Ascending aorta (tissue), 2 donors: ENCODE measurements around the gene GYPC. TPM values are rescaled to one million over a fixed set of nuclear protein-coding genes. Genes with fewer than 3 reads are reported as not detected.
A peak's percentile ranks its signal among the peaks of the same experiment; 100 is the strongest.

ENCODE experiments used
- DNase-seq, 2 donors: peaks; one replicate each; pipeline ENCODE4 v3.0.0-alpha.2; 2019; ENCODE audit warnings: low spot score in 2 of 2
- H3K27ac ChIP-seq, 2 donors: fragments of 200-600 bp; sonication (generic); one replicate each; pipeline ENCODE4 v1.5.1; 2016 to 2017; ENCODE audit warnings: mild to moderate bottlenecking in 1 of 2
- H3K27me3 ChIP-seq: fragments of 200-600 bp; sonication (generic); one replicate; pipeline ENCODE4 v1.5.1; 2017
- H3K36me3 ChIP-seq, 2 donors: fragments of 200-600 bp; sonication (generic); one replicate each; pipeline ENCODE4 v1.5.1; 2016
- H3K4me1 ChIP-seq, 2 donors: fragments of 200-600 bp; sonication (generic); one replicate each; pipeline ENCODE4 v1.5.1; 2016 to 2017; ENCODE audit warnings: mild to moderate bottlenecking in 1 of 2
- H3K4me3 ChIP-seq, 2 donors: fragments of 200-600 bp; sonication (generic); one replicate each; pipeline ENCODE4 v1.5.1; 2016 to 2017; ENCODE audit warnings: mild to moderate bottlenecking in 1 of 2
- H3K9me3 ChIP-seq, 2 donors: fragments of 200-600 bp; sonication (generic); one replicate each; pipeline ENCODE4 v1.5.1; 2016
- intact Hi-C: fragments of 100-400 bp; cut with DNase I; formaldehyde crosslinking; loops from one replicate; pipeline ENCODE4 v1.15.1; 2023
- total RNA-seq: library from RNA; depleted of rRNA; stranded (reverse); fragments of >200 nt; gene quantifications from one replicate; pipeline ENCODE4 v1.1.0, GENCODE V29; 2016
- TF ChIP-seq, protein P1 (sequence below), 3 experiments: fragments of 200-600 bp in 2 of 3; fragments of 450-650 bp in 1 of 3; sonication (generic) in 2 of 3; IDR thresholded peaks; one replicate each; pipeline ENCODE4 v1.5.1; 2016 to 2019; ENCODE audit warnings: antibody characterized with exemption in 3 of 3, mild to moderate bottlenecking in 1 of 3, moderate library complexity in 1 of 3

The GYPC gene, protein sequence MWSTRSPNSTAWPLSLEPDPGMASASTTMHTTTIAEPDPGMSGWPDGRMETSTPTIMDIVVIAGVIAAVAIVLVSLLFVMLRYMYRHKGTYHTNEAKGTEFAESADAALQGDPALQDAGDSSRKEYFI
- 94.7 TPM for total RNA-seq

DNA sequence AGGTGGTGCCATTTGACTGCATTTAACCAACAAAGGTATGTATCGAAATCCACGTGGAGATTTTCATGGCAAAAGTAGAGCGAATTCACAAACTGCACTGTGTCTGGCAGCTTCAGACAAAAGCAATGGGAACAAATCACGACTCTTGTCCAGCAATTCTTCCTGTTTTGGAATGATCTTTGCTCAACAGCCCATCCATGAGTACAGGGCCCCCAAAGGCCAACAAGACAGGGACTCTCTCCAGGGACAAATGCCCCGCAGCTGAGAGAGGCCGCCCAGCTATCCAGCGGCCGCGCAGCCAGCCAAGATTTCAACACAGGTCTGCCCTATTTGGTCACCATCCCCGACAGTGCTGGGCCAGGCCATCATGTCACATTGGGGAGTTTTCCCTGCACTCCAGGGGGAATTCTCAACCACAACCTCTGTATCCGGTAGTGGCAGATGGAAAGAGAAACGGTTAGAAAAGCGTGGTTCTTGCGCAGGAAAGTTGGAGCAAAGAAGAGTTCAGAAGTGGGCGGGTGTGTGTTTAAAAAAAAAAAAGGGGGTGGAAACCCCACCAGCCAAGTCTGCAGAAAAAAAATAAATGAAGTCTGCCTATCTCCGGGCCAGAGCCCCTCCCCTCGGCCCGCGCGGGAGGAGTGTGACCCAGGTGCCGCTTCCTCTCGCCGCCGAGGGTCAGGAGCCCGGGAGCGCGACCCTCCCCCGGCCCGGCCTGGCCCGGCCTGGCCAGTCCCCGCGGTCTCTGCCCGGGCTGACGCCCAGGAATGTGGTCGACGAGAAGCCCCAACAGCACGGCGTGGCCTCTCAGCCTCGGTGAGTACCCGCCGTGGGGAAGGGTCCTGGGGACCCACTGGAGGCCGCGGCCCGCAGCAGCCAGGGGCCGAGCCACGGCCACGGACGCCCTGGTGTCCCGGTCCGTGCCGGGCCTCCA lies at the start of gene GYPC:
GYPC (plus strand) TSS at position 659 of the 931 bp plus-strand sequence; CDS start at position 765, 106 bp downstream.
- Histone ChIP-seq H3K9me3 (no peaks in the 10 kb centered on the region), H3K4me1 (peaks cover 20 to 37% of the 10 kb centered on the region in 2 donors), H3K27ac (peak within 1 kb of the TSS; percentile 98 to 99), H3K36me3 (no peaks in the 10 kb centered on the region), H3K4me3 (peak within 1 kb of the TSS; percentile 79 to 90), H3K27me3 (no peaks in the 10 kb centered on the region)
- intact Hi-C loops = loop anchor here (5.0 to 10.0 kb wide), 2 partner anchors 53 to 409 kb away; no protein-coding TSS in a partner anchor
- TF ChIP-seq, protein P1, sequence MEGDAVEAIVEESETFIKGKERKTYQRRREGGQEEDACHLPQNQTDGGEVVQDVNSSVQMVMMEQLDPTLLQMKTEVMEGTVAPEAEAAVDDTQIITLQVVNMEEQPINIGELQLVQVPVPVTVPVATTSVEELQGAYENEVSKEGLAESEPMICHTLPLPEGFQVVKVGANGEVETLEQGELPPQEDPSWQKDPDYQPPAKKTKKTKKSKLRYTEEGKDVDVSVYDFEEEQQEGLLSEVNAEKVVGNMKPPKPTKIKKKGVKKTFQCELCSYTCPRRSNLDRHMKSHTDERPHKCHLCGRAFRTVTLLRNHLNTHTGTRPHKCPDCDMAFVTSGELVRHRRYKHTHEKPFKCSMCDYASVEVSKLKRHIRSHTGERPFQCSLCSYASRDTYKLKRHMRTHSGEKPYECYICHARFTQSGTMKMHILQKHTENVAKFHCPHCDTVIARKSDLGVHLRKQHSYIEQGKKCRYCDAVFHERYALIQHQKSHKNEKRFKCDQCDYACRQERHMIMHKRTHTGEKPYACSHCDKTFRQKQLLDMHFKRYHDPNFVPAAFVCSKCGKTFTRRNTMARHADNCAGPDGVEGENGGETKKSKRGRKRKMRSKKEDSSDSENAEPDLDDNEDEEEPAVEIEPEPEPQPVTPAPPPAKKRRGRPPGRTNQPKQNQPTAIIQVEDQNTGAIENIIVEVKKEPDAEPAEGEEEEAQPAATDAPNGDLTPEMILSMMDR (IDR thresholded peaks at IDR 0.05) = no peak
- DNase-seq = peak; percentile 53 to 93

DNA sequence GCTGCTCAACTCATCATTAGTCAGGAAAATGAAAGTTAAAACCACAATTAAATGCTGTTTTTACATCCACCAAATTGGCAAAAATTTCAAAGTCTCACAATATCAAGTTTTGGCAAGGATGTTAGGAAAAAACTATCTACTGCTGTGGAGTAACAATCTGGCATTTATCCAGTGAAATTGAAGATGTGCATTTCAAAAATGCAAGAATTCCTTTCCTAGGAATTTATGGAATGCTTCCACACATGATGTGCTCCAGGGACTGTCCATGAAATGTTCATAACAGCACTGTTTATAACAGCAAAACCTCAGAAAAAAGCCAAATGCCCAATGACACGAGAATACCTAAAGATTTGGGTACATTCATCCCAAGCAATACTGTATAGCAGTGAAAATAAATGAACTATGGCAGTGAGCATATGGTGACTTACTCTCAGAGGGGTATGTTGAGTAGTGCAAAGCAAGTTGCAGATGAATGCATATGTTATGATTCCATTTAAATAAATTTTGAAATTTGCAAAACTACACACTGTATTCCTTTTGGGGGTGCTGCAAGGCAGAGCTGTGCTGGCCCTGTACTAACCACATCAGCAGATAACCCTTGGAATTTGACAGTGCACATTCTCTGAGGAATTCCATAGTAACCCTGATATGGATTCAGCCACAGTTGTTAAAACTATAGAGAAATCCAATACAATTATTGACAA lies 41.3 kb upstream of the GYPC start:
- Histone ChIP-seq H3K27me3 (no peaks in the 10 kb centered on the region), H3K4me3 (no peak overlapping the region), H3K4me1 (no peaks in the 10 kb centered on the region), H3K27ac (no peak overlapping the region), H3K36me3 (no peaks in the 10 kb centered on the region), H3K9me3 (peaks cover 0 to 9% of the 10 kb centered on the region in 2 donors)
- intact Hi-C loops = no loop called here
- DNase-seq = no peak
- TF ChIP-seq, protein P1 (IDR thresholded peaks at IDR 0.05) = no peak

DNA sequence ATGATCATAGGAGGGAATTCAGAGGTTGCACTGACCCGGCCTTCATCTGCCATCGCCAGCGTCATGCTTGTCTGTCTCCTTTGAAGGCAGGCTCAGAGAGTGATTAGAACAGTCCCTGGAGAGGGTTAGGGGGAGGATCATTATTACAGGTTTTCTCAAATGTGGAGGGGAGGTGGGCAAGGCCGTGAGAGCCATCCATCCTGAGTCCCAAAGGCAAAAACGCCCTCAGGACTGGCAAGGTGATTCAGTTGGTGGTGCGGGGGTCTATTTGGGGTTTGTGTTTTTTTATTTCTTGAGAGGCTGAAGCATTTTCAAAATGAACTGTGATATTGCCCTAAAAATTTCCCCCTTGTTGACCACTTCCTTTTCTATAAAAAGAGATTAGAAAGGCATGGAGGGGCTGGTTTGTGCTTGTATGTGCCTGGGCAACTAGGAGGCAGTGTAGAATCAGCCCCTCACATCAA lies 39.3 kb upstream of the GYPC start:
- no peaks in the 10 kb centered on the region for H3K36me3 ChIP-seq
- H3K27me3 ChIP-seq = no peaks in the 10 kb centered on the region
- intact Hi-C loops = no loop called here
- H3K4me1 ChIP-seq = no peaks in the 10 kb centered on the region
- H3K9me3 ChIP-seq = no peaks in the 10 kb centered on the region
- H3K27ac ChIP-seq = no peak overlapping the region
- H3K4me3 ChIP-seq = no peak overlapping the region
- DNase-seq = no peak
- TF ChIP-seq, protein P1 (IDR thresholded peaks at IDR 0.05) = no peak

DNA sequence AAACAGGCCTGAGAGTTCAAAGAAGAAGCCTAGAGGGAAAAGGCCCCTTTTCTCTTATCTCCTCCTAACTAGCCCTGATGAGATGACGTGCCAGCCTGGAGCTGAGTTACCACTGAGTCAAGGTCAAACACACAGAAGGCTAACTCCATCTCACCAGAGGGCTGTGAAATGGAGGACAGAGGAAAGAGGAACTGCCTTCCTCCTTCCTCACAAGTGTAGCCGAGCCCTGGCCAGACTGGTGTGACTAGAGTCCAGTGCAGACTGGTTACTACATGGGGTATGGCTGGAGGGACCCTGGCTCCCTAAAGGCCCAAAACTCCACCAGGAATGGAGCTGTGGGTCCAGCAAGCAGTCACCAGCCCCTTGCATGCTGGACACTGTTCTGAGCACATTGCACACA lies 35.7 kb upstream of the GYPC start:
- Histone ChIP-seq H3K9me3 (no peaks in the 10 kb centered on the region), H3K4me3 (no peak overlapping the region), H3K27ac (no peak overlapping the region), H3K36me3 (no peaks in the 10 kb centered on the region), H3K27me3 (no peaks in the 10 kb centered on the region), H3K4me1 (no peaks in the 10 kb centered on the region)
- TF ChIP-seq, protein P1 (IDR thresholded peaks at IDR 0.05) = no peak
- DNase-seq = no peak
- intact Hi-C loops = no loop called here

DNA sequence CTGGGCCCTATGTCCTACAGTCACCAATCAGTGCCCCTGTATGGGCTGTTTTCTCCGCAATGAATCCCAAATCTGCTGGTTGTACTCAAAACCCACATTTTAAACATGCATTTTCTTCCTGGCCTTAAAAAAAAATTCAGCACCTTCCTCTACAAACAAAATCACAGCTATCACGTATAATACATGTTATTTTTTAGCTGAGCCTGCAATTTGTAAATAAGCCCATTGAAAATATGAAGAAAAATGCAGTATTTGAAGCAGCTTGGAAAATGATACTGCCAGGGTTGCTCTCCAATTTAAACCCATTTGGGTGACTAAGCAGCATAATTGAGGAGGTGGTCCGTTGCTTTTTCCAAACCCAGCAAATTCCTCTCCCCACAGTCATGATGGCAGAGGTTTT lies 33.0 kb upstream of the GYPC start:
- Histone ChIP-seq H3K9me3 (no peaks in the 10 kb centered on the region), H3K27ac (no peak overlapping the region), H3K4me3 (no peak overlapping the region), H3K27me3 (no peaks in the 10 kb centered on the region), H3K36me3 (no peaks in the 10 kb centered on the region), H3K4me1 (no peaks in the 10 kb centered on the region)
- TF ChIP-seq, protein P1 (IDR thresholded peaks at IDR 0.05) = no peak
- intact Hi-C loops = no loop called here
- no peak for DNase-seq
